Endothelial cell of umbilical vein (primary cell): ENCODE measurements around the gene GLUD1. TPM values are rescaled to one million over a fixed set of nuclear protein-coding genes. Genes with fewer than 3 reads are reported as not detected.
"Not testable (repeated sequence)": the region's sequence is repeated elsewhere in the genome, so short reads cannot be mapped to it uniquely, and the experiment has no call there.

Experiments
- BruUV-seq: library from RNA; stranded (reverse); fragments of 400-500 nt; replicated peaks from 2 replicates; lab custom pipeline; 2021; lab: Mats Ljungman, UMichigan
- CTCF ChIA-PET: fragments of 300-600, 350-600 bp; sonication (Branson Sonifier 250); formaldehyde crosslinking; loops from one replicate; lab custom pipeline; 2021; ENCODE audit warnings: antibody characterized with exemption, inconsistent platforms; lab: Charles Lee
- POLR2A ChIA-PET: fragments of 300-600, 350-600 bp; sonication (Branson Sonifier 250); formaldehyde crosslinking; loops from one replicate; lab custom pipeline; 2021; ENCODE audit warnings: antibody characterized with exemption, inconsistent platforms; lab: Charles Lee
- DNase-seq: peaks from one replicate; pipeline ENCODE4 v3.0.0-alpha.2; 2011; ENCODE audit warnings: low read depth, low spot score
- FAIRE-seq: peaks from 2 replicates; lab custom pipeline; 2011; peaks lifted over from hg19 to GRCh38; lab: Jason Lieb, UNC
- H2AFZ ChIP-seq: 2 replicates; pipeline ENCODE4 v1.6.0; 2012; ENCODE audit warnings: low read depth, low read length, control low read depth, inconsistent platforms
- H3K27ac ChIP-seq: 2 replicates; pipeline ENCODE4 v1.5.1; 2011; ENCODE audit warnings: low read depth, mild to moderate bottlenecking, control low read depth, low read length, moderate library complexity; ENCODE audit not compliant: insufficient read depth
- H3K27me3 ChIP-seq, 2 experiments: 2 replicates each; pipeline versions ENCODE4 v1.6.0 to v1.6.1; 2011; ENCODE audit warnings: low read length in 2 of 2, mixed read lengths in 1 of 2; ENCODE audit not compliant: control insufficient read depth in 2 of 2, insufficient read depth in 2 of 2
- H3K36me3 ChIP-seq, 2 experiments: 2 replicates in 1 of 2; 3 replicates in 1 of 2; pipeline ENCODE4 v1.5.1; 2011; ENCODE audit warnings: low read length in 2 of 2, mild to moderate bottlenecking in 1 of 2, moderate library complexity in 1 of 2; ENCODE audit not compliant: control insufficient read depth in 2 of 2, insufficient read depth in 2 of 2; ENCODE audit errors: extremely low read depth in 1 of 2
- H3K4me1 ChIP-seq: 3 replicates; pipeline ENCODE4 v1.5.1; 2011; ENCODE audit warnings: mild to moderate bottlenecking, low read length; ENCODE audit not compliant: control insufficient read depth, insufficient read depth; ENCODE audit errors: extremely low read depth
- H3K4me2 ChIP-seq: 2 replicates; pipeline ENCODE4 v1.6.1; 2011; ENCODE audit warnings: low read length, control low read depth, mixed read lengths; ENCODE audit not compliant: insufficient read depth
- H3K4me3 ChIP-seq, 3 experiments: fragments of 200-600 bp in 1 of 3; sonication (generic), shearing (Covaris generic) in 1 of 3; replicated peaks in 1 of 3; 2 replicates each; pipeline ENCODE4 v1.5.1; 2011 to 2016; ENCODE audit warnings: control low read depth in 3 of 3, low read length in 3 of 3, mild to moderate bottlenecking in 2 of 3, inconsistent platforms in 1 of 3, low read depth in 1 of 3, moderate library complexity in 1 of 3; ENCODE audit not compliant: insufficient read depth in 1 of 3
- H3K79me2 ChIP-seq: 2 replicates; pipeline ENCODE4 v1.6.0; 2012; ENCODE audit warnings: low read length, inconsistent platforms; ENCODE audit not compliant: control insufficient read depth, insufficient read depth
- H3K9ac ChIP-seq: replicated peaks from 2 replicates; pipeline ENCODE3; 2011; ENCODE audit warnings: low read length, control low read depth; ENCODE audit not compliant: insufficient read depth; ENCODE audit errors: extremely low read depth
- H3K9me1 ChIP-seq: replicated peaks from 3 replicates; pipeline ENCODE4 v1.6.0; 2011; ENCODE audit warnings: mild to moderate bottlenecking, low read length; ENCODE audit not compliant: control insufficient read depth, insufficient read depth; ENCODE audit errors: extremely low read depth
- H3K9me3 ChIP-seq: replicated peaks from 2 replicates; pipeline ENCODE4 v1.5.1; 2012; ENCODE audit warnings: low read length, inconsistent platforms; ENCODE audit not compliant: control insufficient read depth, insufficient read depth
- H4K20me1 ChIP-seq: replicated peaks from 2 replicates; pipeline ENCODE3; 2011; ENCODE audit warnings: mild to moderate bottlenecking, low read length; ENCODE audit not compliant: control insufficient read depth, insufficient read depth; ENCODE audit errors: extremely low read depth
- EZH2 ChIP-seq: IDR thresholded peaks from 2 replicates; pipeline ENCODE4 v1.6.1; 2012; ENCODE audit warnings: borderline replicate concordance, low read depth, mild to moderate bottlenecking, moderate library complexity, low read length, inconsistent platforms; ENCODE audit not compliant: severe bottlenecking
- FOS ChIP-seq: IDR thresholded peaks from 2 replicates; pipeline ENCODE4 v1.6.1; 2011; ENCODE audit warnings: mild to moderate bottlenecking, low read length, moderate library complexity, borderline replicate concordance; ENCODE audit not compliant: insufficient read depth
- GATA2 ChIP-seq: IDR thresholded peaks from 2 replicates; pipeline ENCODE4 v1.7.0; 2011; ENCODE audit warnings: low read depth, mild to moderate bottlenecking, moderate library complexity, mixed read lengths, low read length; ENCODE audit not compliant: insufficient read length, insufficient read depth
- JUN ChIP-seq: IDR thresholded peaks from 2 replicates; pipeline ENCODE4 v1.6.1; 2011; ENCODE audit warnings: borderline replicate concordance, low read depth; ENCODE audit not compliant: insufficient read length, insufficient read depth
- dilution Hi-C: fragments of 300-500 bp; cut with MboI; formaldehyde crosslinking; loops from one replicate; pipeline ENCODE4 v1.15.0; 2019; ENCODE audit warnings: low sequenced_read_pairs; ENCODE audit not compliant: extremely low pct_ligation_motif_present
- intact Hi-C: fragments of 100-400 bp; cut with micrococcal nuclease; formaldehyde crosslinking; loops from one replicate; pipeline ENCODE4 v1.10.0; 2022
- polyA plus RNA-seq, 4 experiments: library from polyadenylated mRNA; depleted of rRNA in 3 of 4; stranded (reverse) in 3 of 4; unstranded in 1 of 4; fragments of >200 nt; gene quantifications; 2 replicates each; pipeline versions ENCODE4 v1.2.1 to v1.2.3, GENCODE V29; 2011 to 2012; ENCODE audit warnings: missing spikeins in 1 of 4
- total RNA-seq: library from RNA; stranded (reverse); gene quantifications from 2 replicates; pipeline ENCODE4 v1.2.3, GENCODE V29; 2021
- TF ChIP-seq, protein P1 (sequence below): IDR thresholded peaks from 2 replicates; pipeline ENCODE4 v1.6.1; 2011; ENCODE audit not compliant: insufficient read depth, insufficient read length

GLUD1 gene
- total and polyA plus RNA-seq, 2 donors (not counting 3 experiments of a cell fraction or from before 2014, with no cell fraction given): 41.9 to 94.7 TPM

DNA sequence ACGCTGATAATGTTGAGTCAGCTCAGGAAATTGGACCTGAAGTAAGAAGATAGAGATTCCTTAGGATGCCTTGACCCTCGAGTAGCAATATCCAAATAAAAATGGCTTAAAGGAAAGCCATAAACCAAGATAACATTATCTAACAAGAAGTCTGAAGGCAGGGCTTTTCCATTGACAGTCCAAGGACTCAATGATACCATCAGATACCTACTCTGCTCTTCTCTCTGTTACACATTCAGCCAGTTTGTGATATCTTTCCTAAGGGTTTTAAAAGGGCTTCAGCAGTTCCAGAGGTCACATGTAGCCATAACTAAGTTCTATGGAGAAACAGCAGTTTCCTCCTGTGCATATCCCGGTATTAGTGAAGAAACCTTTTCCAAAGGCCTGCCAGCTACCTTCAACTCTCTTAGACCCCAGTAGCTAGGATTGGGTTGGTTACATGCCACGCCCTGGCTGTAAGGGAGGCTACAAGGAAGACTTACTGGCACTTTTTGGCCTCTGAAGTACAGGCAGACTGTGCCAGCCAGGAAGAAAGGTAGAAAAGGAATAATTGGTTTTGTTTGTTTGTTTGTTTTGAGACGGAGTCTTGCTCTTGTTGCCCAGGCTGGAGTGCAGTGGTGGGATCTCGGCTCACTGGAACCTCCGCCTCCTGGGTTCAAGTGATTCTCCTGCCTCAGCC is 10.9 kb upstream of the GLUD1 start:
- ChIA-PET CTCF (no interaction called here), POLR2A (no interaction called here)
- no TSS peak for BruUV-seq
- intact Hi-C loops (no loop called here), dilution Hi-C loops (no loop called here)
- Histone ChIP-seq H3K27me3 (no peaks in the 10 kb centered on the region), H3K9ac (no peak overlapping the region), H3K27ac (no peak overlapping the region), H3K4me1 (no peaks in the 10 kb centered on the region), H3K4me2 (no peak overlapping the region), H3K9me3 (no peaks in the 10 kb centered on the region), H3K4me3 (no peak overlapping the region), H3K36me3 (peaks cover 2 to 5% of the 10 kb centered on the region in 2 experiments), H3K79me2 (peaks cover 20% of the 10 kb centered on the region), H2AFZ (no peak overlapping the region), H3K9me1 (no peaks in the 10 kb centered on the region), H4K20me1 (no peaks in the 10 kb centered on the region)
- no peak for FAIRE-seq
- DNase-seq: no peak
- TF ChIP-seq JUN: no peak
- no peak for TF ChIP-seq GATA2
- TF ChIP-seq FOS: no peak
- no peak for TF ChIP-seq EZH2
- TF ChIP-seq, protein P1, sequence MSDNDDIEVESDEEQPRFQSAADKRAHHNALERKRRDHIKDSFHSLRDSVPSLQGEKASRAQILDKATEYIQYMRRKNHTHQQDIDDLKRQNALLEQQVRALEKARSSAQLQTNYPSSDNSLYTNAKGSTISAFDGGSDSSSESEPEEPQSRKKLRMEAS: no peak

DNA sequence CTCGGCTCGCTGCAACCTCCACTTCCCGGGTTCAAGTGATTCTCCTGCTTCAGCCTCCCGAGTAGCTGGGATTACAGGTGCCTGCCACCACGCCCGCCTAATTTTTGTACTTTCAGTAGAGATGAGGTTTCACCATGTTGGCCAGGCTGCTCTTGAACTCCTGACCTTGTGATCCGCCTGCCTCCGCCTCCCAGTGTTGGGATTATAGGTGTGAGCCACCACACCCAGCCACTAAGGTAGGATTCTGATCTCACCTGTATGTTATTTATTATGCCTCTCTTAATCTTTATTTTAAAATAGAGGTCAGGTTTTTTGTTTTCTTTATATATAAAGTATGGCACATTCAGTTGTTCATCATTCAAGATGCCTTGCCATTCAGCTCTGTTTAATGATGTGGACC is 10.1 kb upstream of the GLUD1 start:
- CTCF ChIA-PET, H3K27me3 ChIP-seq, FAIRE-seq, H3K4me1 ChIP-seq, H3K36me3 ChIP-seq, H3K4me2 ChIP-seq, H3K9me3 ChIP-seq, H3K4me3 ChIP-seq, H3K9me1 ChIP-seq, H3K9ac ChIP-seq, H2AFZ ChIP-seq, POLR2A ChIA-PET, intact Hi-C loops, H4K20me1 ChIP-seq, dilution Hi-C loops, BruUV-seq, DNase-seq, H3K27ac ChIP-seq: not testable (repeated sequence)
- H3K79me2 ChIP-seq: peaks cover 22% of the 10 kb centered on the region
